Endothelial cell of umbilical vein (primary cell): ENCODE results near the gene LIPF. TPM values are rescaled to one million over a fixed set of nuclear protein-coding genes. Genes with fewer than 3 reads are reported as not detected.

ENCODE experiments used
- BruUV-seq: library from RNA; stranded (reverse); fragments of 400-500 nt; replicated peaks from 2 replicates; lab custom pipeline; 2021; lab: Mats Ljungman, UMichigan
- CTCF ChIA-PET: fragments of 300-600, 350-600 bp; sonication (Branson Sonifier 250); formaldehyde crosslinking; loops from one replicate; lab custom pipeline; 2021; ENCODE audit warnings: antibody characterized with exemption, inconsistent platforms; lab: Charles Lee
- POLR2A ChIA-PET: fragments of 300-600, 350-600 bp; sonication (Branson Sonifier 250); formaldehyde crosslinking; loops from one replicate; lab custom pipeline; 2021; ENCODE audit warnings: antibody characterized with exemption, inconsistent platforms; lab: Charles Lee
- DNase-seq: peaks from one replicate; pipeline ENCODE4 v3.0.0-alpha.2; 2011; ENCODE audit warnings: low read depth, low spot score
- FAIRE-seq: peaks from 2 replicates; lab custom pipeline; 2011; peaks lifted over from hg19 to GRCh38; lab: Jason Lieb, UNC
- H2AFZ ChIP-seq: 2 replicates; pipeline ENCODE4 v1.6.0; 2012; ENCODE audit warnings: low read depth, low read length, control low read depth, inconsistent platforms
- H3K27ac ChIP-seq: 2 replicates; pipeline ENCODE4 v1.5.1; 2011; ENCODE audit warnings: low read depth, mild to moderate bottlenecking, control low read depth, low read length, moderate library complexity; ENCODE audit not compliant: insufficient read depth
- H3K27me3 ChIP-seq, 2 experiments: 2 replicates each; pipeline versions ENCODE4 v1.6.0 to v1.6.1; 2011; ENCODE audit warnings: low read length in 2 of 2, mixed read lengths in 1 of 2; ENCODE audit not compliant: control insufficient read depth in 2 of 2, insufficient read depth in 2 of 2
- H3K36me3 ChIP-seq, 2 experiments: 2 replicates in 1 of 2; 3 replicates in 1 of 2; pipeline ENCODE4 v1.5.1; 2011; ENCODE audit warnings: low read length in 2 of 2, mild to moderate bottlenecking in 1 of 2, moderate library complexity in 1 of 2; ENCODE audit not compliant: control insufficient read depth in 2 of 2, insufficient read depth in 2 of 2; ENCODE audit errors: extremely low read depth in 1 of 2
- H3K4me1 ChIP-seq: 3 replicates; pipeline ENCODE4 v1.5.1; 2011; ENCODE audit warnings: mild to moderate bottlenecking, low read length; ENCODE audit not compliant: control insufficient read depth, insufficient read depth; ENCODE audit errors: extremely low read depth
- H3K4me2 ChIP-seq: 2 replicates; pipeline ENCODE4 v1.6.1; 2011; ENCODE audit warnings: low read length, control low read depth, mixed read lengths; ENCODE audit not compliant: insufficient read depth
- H3K4me3 ChIP-seq, 3 experiments: fragments of 200-600 bp in 1 of 3; sonication (generic), shearing (Covaris generic) in 1 of 3; replicated peaks in 1 of 3; 2 replicates each; pipeline ENCODE4 v1.5.1; 2011 to 2016; ENCODE audit warnings: control low read depth in 3 of 3, low read length in 3 of 3, mild to moderate bottlenecking in 2 of 3, inconsistent platforms in 1 of 3, low read depth in 1 of 3, moderate library complexity in 1 of 3; ENCODE audit not compliant: insufficient read depth in 1 of 3
- H3K79me2 ChIP-seq: 2 replicates; pipeline ENCODE4 v1.6.0; 2012; ENCODE audit warnings: low read length, inconsistent platforms; ENCODE audit not compliant: control insufficient read depth, insufficient read depth
- H3K9ac ChIP-seq: replicated peaks from 2 replicates; pipeline ENCODE3; 2011; ENCODE audit warnings: low read length, control low read depth; ENCODE audit not compliant: insufficient read depth; ENCODE audit errors: extremely low read depth
- H3K9me1 ChIP-seq: replicated peaks from 3 replicates; pipeline ENCODE4 v1.6.0; 2011; ENCODE audit warnings: mild to moderate bottlenecking, low read length; ENCODE audit not compliant: control insufficient read depth, insufficient read depth; ENCODE audit errors: extremely low read depth
- H3K9me3 ChIP-seq: replicated peaks from 2 replicates; pipeline ENCODE4 v1.5.1; 2012; ENCODE audit warnings: low read length, inconsistent platforms; ENCODE audit not compliant: control insufficient read depth, insufficient read depth
- H4K20me1 ChIP-seq: replicated peaks from 2 replicates; pipeline ENCODE3; 2011; ENCODE audit warnings: mild to moderate bottlenecking, low read length; ENCODE audit not compliant: control insufficient read depth, insufficient read depth; ENCODE audit errors: extremely low read depth
- CTCF ChIP-seq, 2 donors: IDR thresholded peaks; 1 replicate in 1 of 2; 2 replicates in 1 of 2; pipeline ENCODE4 v1.5.1; 2011; ENCODE audit warnings: low read length in 2 of 2, mild to moderate bottlenecking in 2 of 2, moderate library complexity in 2 of 2, control low read depth in 1 of 2, inconsistent platforms in 1 of 2, low read depth in 1 of 2; ENCODE audit not compliant: insufficient read depth in 1 of 2; ENCODE audit errors: extremely low read depth in 1 of 2
- EZH2 ChIP-seq: IDR thresholded peaks from 2 replicates; pipeline ENCODE4 v1.6.1; 2012; ENCODE audit warnings: borderline replicate concordance, low read depth, mild to moderate bottlenecking, moderate library complexity, low read length, inconsistent platforms; ENCODE audit not compliant: severe bottlenecking
- FOS ChIP-seq: IDR thresholded peaks from 2 replicates; pipeline ENCODE4 v1.6.1; 2011; ENCODE audit warnings: mild to moderate bottlenecking, low read length, moderate library complexity, borderline replicate concordance; ENCODE audit not compliant: insufficient read depth
- GATA2 ChIP-seq: IDR thresholded peaks from 2 replicates; pipeline ENCODE4 v1.7.0; 2011; ENCODE audit warnings: low read depth, mild to moderate bottlenecking, moderate library complexity, mixed read lengths, low read length; ENCODE audit not compliant: insufficient read length, insufficient read depth
- JUN ChIP-seq: IDR thresholded peaks from 2 replicates; pipeline ENCODE4 v1.6.1; 2011; ENCODE audit warnings: borderline replicate concordance, low read depth; ENCODE audit not compliant: insufficient read length, insufficient read depth
- MAX ChIP-seq: IDR thresholded peaks from 2 replicates; pipeline ENCODE4 v1.6.1; 2011; ENCODE audit not compliant: insufficient read depth, insufficient read length
- MYC ChIP-seq: IDR thresholded peaks from one replicate; pipeline ENCODE4 v1.6.1; 2011; ENCODE audit warnings: mild to moderate bottlenecking, low read depth, low read length
- POLR2A ChIP-seq: IDR thresholded peaks from 2 replicates; pipeline ENCODE4 v1.6.1; 2012; ENCODE audit warnings: low read depth, mild to moderate bottlenecking, control low read depth, low read length
- POLR2AphosphoS5 ChIP-seq: IDR thresholded peaks from 2 replicates; pipeline ENCODE4 v1.6.1; 2012; ENCODE audit warnings: low read depth, mild to moderate bottlenecking, control low read depth, low read length, moderate library complexity; ENCODE audit not compliant: insufficient read depth
- dilution Hi-C: fragments of 300-500 bp; cut with MboI; formaldehyde crosslinking; loops from one replicate; pipeline ENCODE4 v1.15.0; 2019; ENCODE audit warnings: low sequenced_read_pairs; ENCODE audit not compliant: extremely low pct_ligation_motif_present
- intact Hi-C: fragments of 100-400 bp; cut with micrococcal nuclease; formaldehyde crosslinking; loops from one replicate; pipeline ENCODE4 v1.10.0; 2022
- polyA plus RNA-seq, 4 experiments: library from polyadenylated mRNA; depleted of rRNA in 3 of 4; stranded (reverse) in 3 of 4; unstranded in 1 of 4; fragments of >200 nt; gene quantifications; 2 replicates each; pipeline versions ENCODE4 v1.2.1 to v1.2.3, GENCODE V29; 2011 to 2012; ENCODE audit warnings: missing spikeins in 1 of 4
- total RNA-seq: library from RNA; stranded (reverse); gene quantifications from 2 replicates; pipeline ENCODE4 v1.2.3, GENCODE V29; 2021

Gene LIPF
- total and polyA plus RNA-seq, 2 donors (not counting 3 experiments of a cell fraction or from before 2014, with no cell fraction given), result not detected

- CTCF ChIA-PET, result interaction anchor here (1.2 kb wide), 1 partner anchor 25 kb away, joined by 3 read pairs; no protein-coding TSS in a partner anchor
- H3K27me3 ChIP-seq, result no peaks in the 10 kb centered on the region
- no peaks in the 10 kb centered on the region for H3K4me1 ChIP-seq
Observed at GRCh38 chr10:88668465-88668864, 4.2 kb downstream of the LIPF start.

More at GRCh38 chr10:88668465-88668864, 4.2 kb downstream of the LIPF start:
- Histone ChIP-seq H4K20me1 (no peaks in the 10 kb centered on the region), H3K9me3 (no peaks in the 10 kb centered on the region), H3K9ac (no peak overlapping the region), H2AFZ (no peak overlapping the region), H3K4me2 (no peak overlapping the region), H3K9me1 (no peaks in the 10 kb centered on the region), H3K36me3 (no peaks in the 10 kb centered on the region), H3K27ac (no peak overlapping the region), H3K4me3 (no peak overlapping the region), H3K79me2 (no peaks in the 10 kb centered on the region)
- DNase-seq (peak; percentile 37), FAIRE-seq (no peak)
- intact Hi-C loops, result no loop called here
- TF ChIP-seq GATA2 (no peak), MYC (no peak), POLR2A (no peak), MAX (no peak), EZH2 (no peak), FOS (no peak), JUN (no peak), POLR2AphosphoS5 (no peak), CTCF (IDR thresholded peaks at IDR 0.05; ENCODE audit: extremely low read depth in 1 of 2, insufficient read depth in 1 of 2, low read depth in 1 of 2, low read length in 2 of 2) (no peak)
- no TSS peak for BruUV-seq
- dilution Hi-C loops, result no loop called here
- POLR2A ChIA-PET, result no interaction called here
